ENCODE results near the gene RBM10.

- TF ChIP-seq CTCF (IDR thresholded peaks at IDR 0.05) (no peak), EZH2 (IDR thresholded peaks at IDR 0.05; ENCODE audit: borderline replicate concordance, insufficient read depth, low read depth, low read length, poor library complexity, severe bottlenecking) (no peak)
These were observed 24.3 kb downstream of the RBM10 start for GRCh38 chrX:47169273-47169672.
